AG04450 (cell line): Measurements from ENCODE around the gene NTM. TPM values are rescaled to one million over a fixed set of nuclear protein-coding genes. Genes with fewer than 3 reads are reported as not detected.

Experiments used
- CTCF ChIA-PET: fragments of 300-600, 350-600 bp; formaldehyde crosslinking; extraction: SDS; loops from one replicate; lab custom pipeline; 2022; ENCODE audit warnings: antibody characterized with exemption, inconsistent platforms; lab: Charles Lee
- POLR2A ChIA-PET: fragments of 350-600 bp; formaldehyde crosslinking; extraction: SDS; loops from one replicate; lab custom pipeline; 2021; ENCODE audit warnings: antibody characterized with exemption, inconsistent platforms; lab: Yijun Ruan, JAX
- DNase-seq: peaks from one replicate; pipeline ENCODE4 v3.0.0-alpha.2; 2011; ENCODE audit warnings: low read depth, low spot score
- H3K27ac ChIP-seq: one replicate; pipeline ENCODE4 v1.5.1; 2012; ENCODE audit warnings: low read depth, low read length, control low read depth
- H3K27me3 ChIP-seq: one replicate; pipeline ENCODE4 v1.6.0; 2012; ENCODE audit warnings: low read length; ENCODE audit not compliant: control insufficient read depth, insufficient read depth
- H3K4me3 ChIP-seq: 2 replicates; pipeline ENCODE4 v1.5.1; 2011; ENCODE audit warnings: mild to moderate bottlenecking, low read depth, low read length, control low read depth
- H3K9me3 ChIP-seq: 2 replicates; pipeline ENCODE4 v1.5.1; 2012; ENCODE audit warnings: low read length; ENCODE audit not compliant: control insufficient read depth, insufficient read depth
- polyA plus RNA-seq: library from polyadenylated mRNA; depleted of rRNA; stranded (reverse); fragments of >200 nt; gene quantifications from 2 replicates; pipeline ENCODE4 v1.2.3, GENCODE V29; 2011
- TF ChIP-seq, protein P1 (sequence below): IDR thresholded peaks from 2 replicates; pipeline ENCODE4 v1.5.1; 2011; ENCODE audit warnings: low read depth, low read length, control low read depth, inconsistent platforms

Gene NTM
- polyA plus RNA-seq, 1 experiment = 26.9 TPM

DNA sequence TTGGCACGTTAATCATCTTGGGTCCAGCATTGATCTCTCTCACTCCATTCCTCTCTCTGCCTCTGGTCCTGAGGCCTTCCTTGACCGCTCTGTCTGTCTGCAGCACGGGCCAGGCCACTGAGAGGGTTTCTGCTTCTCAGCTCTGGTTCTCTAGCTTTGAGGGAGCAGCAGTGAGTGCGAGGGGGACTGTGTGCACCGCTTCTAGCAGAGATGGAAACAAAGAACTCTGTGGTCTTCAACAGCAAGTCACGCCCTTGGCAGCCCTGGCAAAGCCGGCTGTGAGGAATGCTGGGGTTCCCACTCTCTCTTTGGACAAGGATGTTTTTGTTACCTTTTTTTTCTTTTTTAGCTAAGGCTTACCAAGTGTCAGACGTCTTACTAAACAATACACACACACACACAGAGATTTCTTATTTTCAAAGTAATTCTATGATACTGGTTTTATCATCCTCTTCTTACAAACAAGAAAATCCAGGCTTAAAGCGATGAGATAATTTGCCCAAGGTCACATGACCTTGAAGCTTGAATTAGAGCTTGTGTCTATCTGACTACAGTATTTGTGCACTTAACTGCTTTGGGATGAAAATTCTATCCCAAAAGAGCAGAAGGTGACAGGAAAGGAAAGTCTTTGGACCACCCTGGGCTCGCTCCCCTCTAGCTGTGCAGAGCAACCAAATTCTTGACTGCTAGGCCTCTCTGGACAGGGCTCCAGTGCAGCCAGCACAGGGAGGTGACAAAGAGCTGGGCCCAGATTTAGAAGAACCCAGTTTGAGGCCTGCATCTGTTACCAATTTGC, 293.2 kb downstream of the NTM start:
- no peak for DNase-seq
- H3K27me3 ChIP-seq = no peaks in the 10 kb centered on the region
- POLR2A ChIA-PET = no interaction called here
- CTCF ChIA-PET = interaction anchor here (1.2 to 7.4 kb wide), 3 partner anchors 11 to 638 kb away, joined by 4 to 46 read pairs (median 4); no protein-coding TSS in a partner anchor
- TF ChIP-seq, protein P1, sequence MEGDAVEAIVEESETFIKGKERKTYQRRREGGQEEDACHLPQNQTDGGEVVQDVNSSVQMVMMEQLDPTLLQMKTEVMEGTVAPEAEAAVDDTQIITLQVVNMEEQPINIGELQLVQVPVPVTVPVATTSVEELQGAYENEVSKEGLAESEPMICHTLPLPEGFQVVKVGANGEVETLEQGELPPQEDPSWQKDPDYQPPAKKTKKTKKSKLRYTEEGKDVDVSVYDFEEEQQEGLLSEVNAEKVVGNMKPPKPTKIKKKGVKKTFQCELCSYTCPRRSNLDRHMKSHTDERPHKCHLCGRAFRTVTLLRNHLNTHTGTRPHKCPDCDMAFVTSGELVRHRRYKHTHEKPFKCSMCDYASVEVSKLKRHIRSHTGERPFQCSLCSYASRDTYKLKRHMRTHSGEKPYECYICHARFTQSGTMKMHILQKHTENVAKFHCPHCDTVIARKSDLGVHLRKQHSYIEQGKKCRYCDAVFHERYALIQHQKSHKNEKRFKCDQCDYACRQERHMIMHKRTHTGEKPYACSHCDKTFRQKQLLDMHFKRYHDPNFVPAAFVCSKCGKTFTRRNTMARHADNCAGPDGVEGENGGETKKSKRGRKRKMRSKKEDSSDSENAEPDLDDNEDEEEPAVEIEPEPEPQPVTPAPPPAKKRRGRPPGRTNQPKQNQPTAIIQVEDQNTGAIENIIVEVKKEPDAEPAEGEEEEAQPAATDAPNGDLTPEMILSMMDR = no peak
- no peaks in the 10 kb centered on the region for H3K9me3 ChIP-seq
- H3K27ac ChIP-seq = no peak overlapping the region
- no peak overlapping the region for H3K4me3 ChIP-seq

DNA sequence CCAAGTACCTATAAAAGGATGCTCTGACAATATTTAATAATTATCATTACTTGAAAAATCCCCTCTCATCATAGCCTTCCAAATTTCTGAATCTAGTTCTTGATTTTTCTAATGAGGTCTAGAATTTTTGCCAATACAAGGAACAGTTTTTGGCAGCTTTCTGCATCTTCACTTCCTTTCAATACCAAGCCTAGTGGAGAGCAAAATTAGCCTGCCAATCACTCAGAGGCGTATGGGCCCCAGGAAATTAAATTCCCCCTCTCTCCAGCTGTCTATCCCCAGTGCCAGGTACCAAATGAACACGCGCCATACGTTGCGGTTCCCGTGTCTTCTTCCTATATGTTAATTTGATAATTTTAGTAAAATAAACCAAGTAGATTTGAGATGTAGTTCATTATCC, 293.9 kb downstream of the NTM start:
- H3K4me3 ChIP-seq = no peak overlapping the region
- CTCF ChIA-PET = interaction anchor here (1.2 to 7.4 kb wide), 4 partner anchors 10 to 639 kb away, joined by 4 to 46 read pairs (median 4); no protein-coding TSS in a partner anchor
- no peak for DNase-seq
- TF ChIP-seq, protein P1 = no peak
- no peak overlapping the region for H3K27ac ChIP-seq
- no peaks in the 10 kb centered on the region for H3K27me3 ChIP-seq
- no peaks in the 10 kb centered on the region for H3K9me3 ChIP-seq
- POLR2A ChIA-PET = no interaction called here

DNA sequence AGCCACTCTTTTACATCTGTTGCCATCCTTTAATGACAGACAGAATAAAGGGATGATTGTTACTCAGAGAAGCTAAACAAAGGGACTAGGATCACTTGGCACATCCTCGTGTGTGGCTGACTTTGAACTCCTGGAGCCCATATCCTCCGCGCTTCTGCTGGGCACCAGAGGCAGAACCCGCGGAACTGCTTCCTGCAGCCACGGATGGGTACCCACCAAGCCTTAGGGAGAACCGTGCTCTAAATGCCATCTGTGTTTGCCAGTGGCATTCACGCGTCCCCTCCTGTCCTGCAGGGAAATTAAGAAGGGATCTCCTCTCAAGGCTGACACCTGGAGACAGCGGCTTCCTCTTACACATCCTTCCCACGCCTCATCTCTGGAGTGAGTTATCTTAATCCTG, 294.4 kb downstream of the NTM start:
- DNase-seq = no peak
- no peaks in the 10 kb centered on the region for H3K27me3 ChIP-seq
- H3K27ac ChIP-seq = no peak overlapping the region
- ChIA-PET POLR2A (no interaction called here), CTCF (interaction anchor here (1.2 to 7.4 kb wide), 3 partner anchors 10 to 600 kb away, joined by 4 to 46 read pairs (median 4); no protein-coding TSS in a partner anchor)
- H3K9me3 ChIP-seq = no peaks in the 10 kb centered on the region
- TF ChIP-seq, protein P1 = no peak
- H3K4me3 ChIP-seq = no peak overlapping the region

DNA sequence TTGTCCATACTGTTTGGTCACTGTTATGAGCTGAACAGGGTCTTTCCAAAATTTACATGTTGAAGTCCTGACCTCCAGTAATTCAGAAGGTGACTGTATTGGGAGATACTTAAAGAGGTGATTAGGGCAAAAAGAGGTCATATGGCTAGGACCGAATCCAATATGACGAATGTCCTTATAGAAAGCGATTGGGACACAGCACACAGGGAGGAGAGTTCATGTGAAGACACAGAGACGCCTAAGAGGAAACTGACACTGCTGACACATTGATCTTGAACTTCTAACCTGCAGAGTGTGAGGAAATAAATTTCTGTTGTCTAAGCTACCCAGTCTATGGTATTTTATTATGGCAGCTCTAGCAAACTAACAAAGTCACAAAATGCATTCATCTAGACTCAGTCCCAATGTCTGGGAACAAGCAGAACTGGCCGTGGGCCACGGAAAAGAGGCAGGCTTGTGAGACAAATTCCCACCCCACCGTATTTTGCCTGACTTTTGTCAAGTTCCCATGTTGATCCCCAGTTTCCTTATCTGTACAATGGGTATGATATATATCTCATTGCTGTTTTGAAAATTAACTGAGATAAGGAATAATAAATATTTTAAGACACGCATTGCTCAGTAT, 295.0 kb downstream of the NTM start:
- TF ChIP-seq, protein P1 = no peak
- H3K4me3 ChIP-seq = no peak overlapping the region
- POLR2A ChIA-PET = no interaction called here
- no peak for DNase-seq
- CTCF ChIA-PET = interaction anchor here (1.8 to 7.4 kb wide), 2 partner anchors 9 to 601 kb away, joined by 4 to 46 read pairs; no protein-coding TSS in a partner anchor
- H3K27ac ChIP-seq = no peak overlapping the region
- no peaks in the 10 kb centered on the region for H3K9me3 ChIP-seq
- H3K27me3 ChIP-seq = no peaks in the 10 kb centered on the region

DNA sequence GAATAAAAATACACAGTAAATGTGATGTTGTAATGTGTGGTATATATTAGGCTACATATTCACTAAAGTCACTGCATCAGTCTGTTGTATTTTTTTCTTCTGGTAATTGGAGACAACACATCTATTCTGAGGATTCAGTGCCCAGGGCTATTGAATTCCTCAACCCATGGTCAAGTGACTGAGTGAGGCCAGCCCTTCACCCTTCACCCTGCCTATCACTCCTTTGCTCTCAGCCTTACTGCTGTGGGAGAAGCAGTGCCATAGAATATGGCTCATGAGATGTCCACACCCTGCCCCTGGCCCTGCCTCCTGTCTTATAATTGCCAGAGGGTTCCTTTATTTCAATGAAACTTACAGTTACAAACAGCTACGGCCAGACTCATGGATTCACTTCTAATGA, 295.6 kb downstream of the NTM start:
- no peak for DNase-seq
- CTCF ChIA-PET = interaction anchor here (1.8 to 7.4 kb wide), 2 partner anchors 9 to 601 kb away, joined by 4 to 46 read pairs; no protein-coding TSS in a partner anchor
- POLR2A ChIA-PET = no interaction called here

More for the DNA sequence above, 295.6 kb downstream of the NTM start:
- Histone ChIP-seq H3K9me3 (no peaks in the 10 kb centered on the region), H3K4me3 (no peak overlapping the region), H3K27ac (no peak overlapping the region), H3K27me3 (no peaks in the 10 kb centered on the region)
- TF ChIP-seq, protein P1 = no peak
